HFF-Myc (cell line): Measurements from ENCODE around the gene ALG1.
"Not testable (repeated sequence)": the region's sequence is repeated elsewhere in the genome, so short reads cannot be mapped to it uniquely, and the experiment has no call there.

Source experiments
- DNase-seq: peaks from one replicate; pipeline ENCODE4 v3.0.0-alpha.2; 2011; ENCODE audit warnings: low read depth; ENCODE audit errors: extremely low read depth
- H3K4me3 ChIP-seq: replicated peaks from 2 replicates; pipeline ENCODE4 v1.5.1; 2011; ENCODE audit warnings: low read depth, mild to moderate bottlenecking, control low read depth, low read length
- CTCF ChIP-seq: IDR thresholded peaks from 2 replicates; pipeline ENCODE4 v1.5.1; 2012; ENCODE audit warnings: mild to moderate bottlenecking, low read depth, low read length, control low read depth; ENCODE audit errors: missing control alignments

Gene ALG1

GRCh38 chr16:5044011-5044540 is 27.6 kb upstream of the ALG1 start:
- no peak for TF ChIP-seq CTCF
- DNase-seq: no peak
- H3K4me3 ChIP-seq: no peak overlapping the region

- H3K4me3 ChIP-seq, DNase-seq: not testable (repeated sequence)
Measured at GRCh38 chr16:5044581-5044980, 27.1 kb upstream of the ALG1 start.

- no peak for DNase-seq
- H3K4me3 ChIP-seq: no peak overlapping the region
- TF ChIP-seq CTCF: no peak
Measured at GRCh38 chr16:5045499-5046115, 26.0 kb upstream of the ALG1 start.

GRCh38 chr16:5046914-5047313 is 24.7 kb upstream of the ALG1 start:
- no peak for DNase-seq
- TF ChIP-seq CTCF: no peak

GRCh38 chr16:5054876-5055865 is 16.5 kb upstream of the ALG1 start:
- no peak overlapping the region for H3K4me3 ChIP-seq
- TF ChIP-seq CTCF: no peak
- DNase-seq: no peak

More at GRCh38 chr16:5046914-5047313, 24.7 kb upstream of the ALG1 start:
- H3K4me3 ChIP-seq: no peak overlapping the region

GRCh38 chr16:5056352-5056751 is 15.3 kb upstream of the ALG1 start:
- no peak overlapping the region for H3K4me3 ChIP-seq
- peak; percentile 67 for TF ChIP-seq CTCF
- DNase-seq: no peak

GRCh38 chr16:5058476-5058875 is 13.2 kb upstream of the ALG1 start:
- peak; percentile 46 for TF ChIP-seq CTCF
- no peak for DNase-seq
- no peak overlapping the region for H3K4me3 ChIP-seq
